ENCODE data around the gene MAG. TPM values are rescaled to one million over a fixed set of nuclear protein-coding genes. Genes with fewer than 3 reads are reported as not detected.
A peak's percentile ranks its signal among the peaks of the same experiment; 100 is the strongest.

Gene MAG
- total and polyA plus RNA-seq, 10 of the 15 experiments (the other 5 are each of a cell fraction or from before 2014, with no cell fraction given): 0.03 to 0.82 (median 0.17) TPM; not detected in 2

DNA sequence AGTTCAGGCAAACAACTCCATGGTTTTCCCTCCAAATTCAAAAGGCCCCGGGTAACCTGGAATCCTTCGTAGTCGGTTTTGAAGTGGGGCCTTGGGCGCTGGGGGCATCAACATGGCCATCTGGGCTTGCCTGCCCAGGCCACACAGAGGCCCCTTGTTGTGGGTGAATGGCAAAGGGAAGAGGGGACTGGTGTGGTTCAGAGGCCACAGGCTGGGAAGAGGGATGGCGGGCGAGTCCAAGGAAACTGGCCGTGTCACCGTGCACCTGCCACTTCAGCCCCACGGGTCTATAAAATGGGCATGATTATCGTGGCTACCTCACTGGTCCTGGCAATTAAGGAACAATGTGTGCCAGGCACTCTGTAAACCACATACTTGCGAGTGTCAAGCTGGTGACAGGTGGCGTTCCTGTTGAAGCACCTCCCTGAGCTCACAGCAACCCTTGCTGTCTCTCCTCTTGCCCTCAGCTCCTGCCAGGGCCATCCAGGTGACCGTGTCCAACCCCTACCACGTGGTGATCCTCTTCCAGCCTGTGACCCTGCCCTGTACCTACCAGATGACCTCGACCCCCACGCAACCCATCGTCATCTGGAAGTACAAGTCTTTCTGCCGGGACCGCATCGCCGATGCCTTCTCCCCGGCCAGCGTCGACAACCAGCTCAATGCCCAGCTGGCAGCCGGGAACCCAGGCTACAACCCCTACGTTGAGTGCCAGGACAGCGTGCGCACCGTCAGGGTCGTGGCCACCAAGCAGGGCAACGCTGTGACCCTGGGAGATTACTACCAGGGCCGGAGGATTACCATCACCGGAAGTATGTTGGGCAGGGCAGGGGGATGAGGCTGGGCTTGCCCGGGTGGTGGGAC is 41.9 kb upstream of the MAG start:
- RAD21 ChIA-PET (ENCODE audit: unreplicated experiment): interaction anchor here (1.1 to 1.6 kb wide), 2 partner anchors 15 to 109 kb away, joined by 5 to 6 read pairs; no protein-coding TSS in a partner anchor
- TF ChIP-seq, protein P1, sequence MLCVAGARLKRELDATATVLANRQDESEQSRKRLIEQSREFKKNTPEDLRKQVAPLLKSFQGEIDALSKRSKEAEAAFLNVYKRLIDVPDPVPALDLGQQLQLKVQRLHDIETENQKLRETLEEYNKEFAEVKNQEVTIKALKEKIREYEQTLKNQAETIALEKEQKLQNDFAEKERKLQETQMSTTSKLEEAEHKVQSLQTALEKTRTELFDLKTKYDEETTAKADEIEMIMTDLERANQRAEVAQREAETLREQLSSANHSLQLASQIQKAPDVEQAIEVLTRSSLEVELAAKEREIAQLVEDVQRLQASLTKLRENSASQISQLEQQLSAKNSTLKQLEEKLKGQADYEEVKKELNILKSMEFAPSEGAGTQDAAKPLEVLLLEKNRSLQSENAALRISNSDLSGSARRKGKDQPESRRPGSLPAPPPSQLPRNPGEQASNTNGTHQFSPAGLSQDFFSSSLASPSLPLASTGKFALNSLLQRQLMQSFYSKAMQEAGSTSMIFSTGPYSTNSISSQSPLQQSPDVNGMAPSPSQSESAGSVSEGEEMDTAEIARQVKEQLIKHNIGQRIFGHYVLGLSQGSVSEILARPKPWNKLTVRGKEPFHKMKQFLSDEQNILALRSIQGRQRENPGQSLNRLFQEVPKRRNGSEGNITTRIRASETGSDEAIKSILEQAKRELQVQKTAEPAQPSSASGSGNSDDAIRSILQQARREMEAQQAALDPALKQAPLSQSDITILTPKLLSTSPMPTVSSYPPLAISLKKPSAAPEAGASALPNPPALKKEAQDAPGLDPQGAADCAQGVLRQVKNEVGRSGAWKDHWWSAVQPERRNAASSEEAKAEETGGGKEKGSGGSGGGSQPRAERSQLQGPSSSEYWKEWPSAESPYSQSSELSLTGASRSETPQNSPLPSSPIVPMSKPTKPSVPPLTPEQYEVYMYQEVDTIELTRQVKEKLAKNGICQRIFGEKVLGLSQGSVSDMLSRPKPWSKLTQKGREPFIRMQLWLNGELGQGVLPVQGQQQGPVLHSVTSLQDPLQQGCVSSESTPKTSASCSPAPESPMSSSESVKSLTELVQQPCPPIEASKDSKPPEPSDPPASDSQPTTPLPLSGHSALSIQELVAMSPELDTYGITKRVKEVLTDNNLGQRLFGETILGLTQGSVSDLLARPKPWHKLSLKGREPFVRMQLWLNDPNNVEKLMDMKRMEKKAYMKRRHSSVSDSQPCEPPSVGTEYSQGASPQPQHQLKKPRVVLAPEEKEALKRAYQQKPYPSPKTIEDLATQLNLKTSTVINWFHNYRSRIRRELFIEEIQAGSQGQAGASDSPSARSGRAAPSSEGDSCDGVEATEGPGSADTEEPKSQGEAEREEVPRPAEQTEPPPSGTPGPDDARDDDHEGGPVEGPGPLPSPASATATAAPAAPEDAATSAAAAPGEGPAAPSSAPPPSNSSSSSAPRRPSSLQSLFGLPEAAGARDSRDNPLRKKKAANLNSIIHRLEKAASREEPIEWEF (IDR thresholded peaks at IDR 0.05; ENCODE audit: insufficient replicate concordance, low read depth, low read length): no peak
- TF ChIP-seq MLLT1 (IDR thresholded peaks at IDR 0.05): peak; percentile 72; the same call in 1 of the 2 replicates
- intact Hi-C loops (cut with micrococcal nuclease; ENCODE audit: unreplicated experiment) (loop anchor here (5.0 kb wide), 1 partner anchor 108 kb away; the partner anchor contains the start of gene FXYD7), in situ Hi-C loops (cut with MboI) (no loop called here)
- Histone ChIP-seq H3K9ac (ENCODE audit: control insufficient read depth, insufficient read depth, low read length) (peak overlapping the region; percentile 88), H3K27me3 (replicated peaks in 1 of 2; ENCODE audit: control insufficient read depth in 2 of 2, insufficient read depth in 2 of 2, low read length in 1 of 2) (no peaks in the 10 kb centered on the region), H2AFZ (ENCODE audit: control insufficient read depth, low read depth, low read length) (no peak overlapping the region), H4K20me1 (ENCODE audit: control insufficient read depth, insufficient read depth) (no peaks in the 10 kb centered on the region), H3K9me3 (replicated peaks; ENCODE audit: control insufficient read depth, insufficient read depth, low read length) (no peaks in the 10 kb centered on the region; the same call in 2 of the 3 replicates), H3K4me1 (ENCODE audit: control insufficient read depth, insufficient read depth, low read length) (peaks cover 4% of the 10 kb centered on the region; the same call in 1 of the 2 replicates), H3K79me2 (ENCODE audit: control insufficient read depth, insufficient read depth, low read length) (peaks cover 19% of the 10 kb centered on the region), H3K27ac (ENCODE audit: control insufficient read depth, insufficient read depth) (peak overlapping the region; percentile 95), H3K36me3 (ENCODE audit: control insufficient read depth in 2 of 2, insufficient read depth in 2 of 2, low read length in 1 of 2) (peaks cover under 1 to 6% of the 10 kb centered on the region in 2 experiments; a peak in 3 of 4 replicates), H3K4me3 (peak overlapping the region; percentile 90), H3K4me2 (ENCODE audit: control insufficient read depth, insufficient read depth) (peak overlapping the region; percentile 98)
- 93% methylated on average over 34 of the region's 34 CpGs for WGBS (ENCODE audit: insufficient coverage, insufficient replicate concordance, low lambda C conversion rate, missing lambda C conversion rate)
- BruUV-seq (replicated peaks): no TSS peak
- DNase-seq (ENCODE audit: low read depth, low spot score) (no peak), FAIRE-seq (no peak), ATAC-seq (no peak)
- SMC1A ChIA-PET (ENCODE audit: uncharacterized antibody, unreplicated experiment): interaction anchor here (0.6 to 2.1 kb wide), 2 partner anchors 9 to 342 kb away, joined by 3 to 7 read pairs; no protein-coding TSS in a partner anchor
- CTCF ChIA-PET: interaction anchor here (0.9 to 2.7 kb wide), 6 partner anchors 34 to 183 kb away, joined by 3 to 8 read pairs (median 4); partner anchors contain the start of gene CD22
- POLR2A ChIA-PET: interaction anchor here (0.6 to 0.8 kb wide), 3 partner anchors 74 to 102 kb away, joined by 3 to 4 read pairs (median 3); no protein-coding TSS in a partner anchor

All from GM12878 (cell line).